HG02885 (cell line): ENCODE results near the gene PSKH1.
A peak's percentile ranks its signal among the peaks of the same experiment; 100 is the strongest.

Experiments
- ATAC-seq: cut with Tn5 transposase; IDR thresholded peaks from one replicate; pipeline ENCODE4 v1.9.1; 2021; ENCODE audit warnings: mild to moderate bottlenecking; ENCODE audit not compliant: unreplicated experiment, poor library complexity

The PSKH1 gene

DNA sequence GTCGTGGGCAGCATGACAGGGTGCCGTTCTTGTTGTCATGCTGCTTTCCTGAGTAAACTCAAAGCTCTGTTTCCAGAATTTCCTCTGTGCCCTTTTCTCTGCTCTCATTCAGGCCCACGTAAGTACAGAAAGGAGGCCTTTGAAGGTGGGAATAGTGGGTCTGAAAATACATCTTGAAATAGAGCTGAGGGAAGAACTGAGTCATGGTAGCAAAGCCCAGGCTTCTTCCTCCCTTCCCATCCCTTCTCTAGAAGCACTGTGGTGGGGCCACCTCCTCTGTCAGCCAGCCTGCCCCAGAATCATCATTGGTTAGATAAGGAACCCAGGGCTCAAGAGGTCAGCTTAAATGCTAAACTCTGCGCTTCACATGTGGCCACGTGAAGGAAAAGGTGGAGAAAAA lies 29.2 kb downstream of the PSKH1 start:
- no peak for ATAC-seq

DNA sequence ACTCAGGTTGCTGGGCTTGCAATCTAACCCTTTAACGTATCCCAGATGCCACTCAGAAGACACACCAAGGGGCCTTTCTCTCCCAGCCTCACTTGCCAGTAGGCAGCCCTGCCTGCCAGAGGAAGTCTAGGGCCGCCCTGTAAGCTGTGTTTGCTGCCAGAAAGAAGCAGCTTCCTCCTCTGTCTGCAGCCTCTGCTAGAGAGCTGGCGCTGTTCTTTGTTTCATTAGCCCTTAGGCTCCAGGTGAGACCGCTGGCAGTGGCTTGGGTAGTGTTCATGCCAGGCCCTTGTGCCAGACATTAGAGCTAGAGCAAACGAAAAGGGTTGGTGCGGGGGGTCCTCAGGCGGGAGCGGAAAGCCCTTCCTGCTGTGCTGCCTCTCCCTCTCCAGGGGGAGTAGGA lies 29.7 kb downstream of the PSKH1 start:
- no peak for ATAC-seq

- no peak for ATAC-seq
These were observed 30.5 kb downstream of the PSKH1 start for GRCh38 chr16:67923414-67924116.

GRCh38 chr16:67924140-67924906 lies 31.3 kb downstream of the PSKH1 start:
- ATAC-seq, result no peak

DNA sequence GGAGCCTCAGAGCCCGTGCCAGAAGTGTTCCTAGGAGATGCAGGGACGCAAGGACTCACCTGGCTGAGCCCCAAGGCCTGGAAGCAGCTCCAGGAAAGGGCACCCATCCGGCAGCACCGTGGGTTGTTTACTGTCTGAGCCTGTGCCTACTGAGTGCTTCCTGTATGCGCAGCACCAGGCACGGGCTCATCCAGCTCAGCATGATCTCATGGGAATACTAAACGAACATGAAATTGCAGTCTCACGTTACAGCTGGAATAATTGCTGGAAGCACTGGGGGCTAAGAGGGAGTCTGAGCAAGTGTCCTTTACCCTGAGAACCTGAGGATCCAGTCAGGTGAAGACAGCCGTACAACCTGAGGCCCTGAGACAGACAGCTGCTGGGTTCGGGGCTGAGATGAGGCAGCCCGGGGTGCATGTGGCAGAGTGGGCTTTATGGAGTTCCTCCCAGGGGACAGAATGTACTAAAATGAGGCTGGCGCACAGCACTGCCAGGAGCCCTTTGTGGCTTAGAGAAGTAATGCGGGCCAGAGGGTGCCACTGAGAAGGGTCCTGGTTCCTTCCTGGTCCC lies 33.2 kb downstream of the PSKH1 start:
- no peak for ATAC-seq

- no peak for ATAC-seq
These were observed 34.3 kb downstream of the PSKH1 start for GRCh38 chr16:67927131-67927941.

- ATAC-seq, result no peak
These were observed 35.1 kb downstream of the PSKH1 start for GRCh38 chr16:67928147-67928546.

DNA sequence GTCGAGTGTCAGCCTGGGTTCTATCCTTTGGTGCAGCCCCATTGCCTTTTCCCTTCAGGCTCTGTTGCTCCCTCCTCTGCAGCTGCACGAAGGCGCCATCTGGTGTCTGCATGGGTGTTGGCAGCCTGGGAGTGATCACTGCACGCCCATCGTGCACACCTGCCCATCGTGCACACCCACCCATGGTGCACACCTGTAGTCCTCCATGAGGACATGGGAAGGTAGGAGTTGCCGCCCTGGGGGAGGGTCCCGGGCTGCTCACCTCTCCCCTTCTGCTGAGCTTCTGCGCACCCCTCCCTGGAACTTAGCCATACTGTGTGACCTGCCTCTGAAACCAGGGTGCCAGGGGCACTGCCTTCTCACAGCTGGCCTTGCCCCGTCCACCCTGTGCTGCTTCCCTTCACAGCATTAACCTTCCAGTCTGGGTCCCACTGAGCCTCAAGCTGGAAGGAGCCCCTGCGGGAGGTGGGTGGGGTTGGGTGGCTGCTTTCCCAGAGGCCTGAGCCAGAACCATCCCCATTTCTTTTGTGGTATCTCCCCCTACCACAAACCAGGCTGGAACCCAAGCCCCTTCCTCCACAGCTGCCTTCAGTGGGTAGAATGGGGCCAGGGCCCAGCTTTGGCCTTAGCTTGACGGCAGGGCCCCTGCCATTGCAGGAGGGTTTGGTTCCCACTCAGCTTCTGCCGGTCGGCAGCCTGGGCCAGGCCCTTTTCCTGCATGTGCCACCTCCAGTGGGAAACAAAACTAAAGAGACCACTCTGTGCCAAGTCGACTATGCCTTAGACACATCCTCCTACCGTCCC lies 35.7 kb downstream of the PSKH1 start:
- ATAC-seq, result peak; percentile 48

GRCh38 chr16:67930191-67930590 lies 37.1 kb downstream of the PSKH1 start:
- ATAC-seq, result no peak

GRCh38 chr16:67930678-67931211 lies 37.7 kb downstream of the PSKH1 start:
- no peak for ATAC-seq

DNA sequence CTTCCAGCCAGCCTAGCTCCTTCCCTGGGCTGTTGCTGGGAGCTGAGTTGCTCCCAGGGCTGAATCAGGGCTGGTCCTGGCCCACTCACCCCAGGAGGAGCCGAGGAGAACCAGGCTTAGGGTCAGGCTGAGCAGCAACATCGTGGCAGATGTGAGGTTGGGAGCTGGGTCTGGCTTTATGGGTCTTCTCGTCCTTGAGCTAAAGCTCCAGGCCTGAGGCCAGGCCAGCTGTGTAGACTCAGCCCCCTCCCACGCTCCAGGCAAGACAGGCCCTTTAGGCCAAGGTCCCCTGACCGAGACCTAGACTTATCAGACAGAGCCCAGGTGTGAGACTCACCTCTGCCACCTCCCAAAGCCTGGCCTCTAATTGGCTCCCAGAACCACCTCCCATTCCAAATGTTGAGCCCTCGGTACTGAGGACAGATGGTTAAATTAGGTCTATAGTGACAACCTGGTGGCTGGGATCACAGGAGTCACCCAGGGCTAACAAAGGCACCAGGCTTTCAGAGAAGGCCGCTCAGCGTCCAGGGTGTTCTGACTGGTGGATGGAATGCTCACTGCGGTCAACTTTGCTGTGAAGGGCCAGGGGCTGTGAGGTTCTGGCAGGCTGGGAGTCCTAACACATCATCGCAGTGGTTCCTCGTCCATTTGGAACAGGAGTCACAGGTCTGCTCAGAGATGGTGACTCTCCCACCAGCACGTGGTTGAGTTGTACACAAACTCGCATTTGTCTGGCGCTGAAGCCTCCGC lies 38.8 kb downstream of the PSKH1 start, which contains the start of gene CTRL:
Gene CTRL (minus strand): TSS at position 151 of the 750 bp plus-strand sequence. CDS start 10 bp downstream, at position 141.
- no peak for ATAC-seq

DNA sequence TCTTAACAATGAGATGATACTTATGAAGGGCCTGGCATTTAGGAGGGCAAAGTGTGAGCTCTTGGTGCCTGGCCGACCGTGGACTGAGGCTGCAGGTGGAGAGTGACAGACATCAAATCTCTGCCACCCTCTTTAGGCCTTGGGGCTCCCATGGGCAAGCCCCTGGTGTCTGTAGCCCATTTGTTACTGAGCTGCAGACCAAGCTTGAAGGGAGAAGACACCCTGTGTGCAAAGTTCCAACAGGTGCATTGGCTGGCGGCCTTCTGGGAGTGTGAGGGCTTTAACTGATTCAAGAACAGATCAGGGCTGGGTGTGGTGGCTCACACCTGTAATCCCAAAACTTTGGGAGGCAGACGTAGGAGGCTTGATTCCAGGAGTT lies 39.4 kb downstream of the PSKH1 start:
- ATAC-seq, result no peak

DNA sequence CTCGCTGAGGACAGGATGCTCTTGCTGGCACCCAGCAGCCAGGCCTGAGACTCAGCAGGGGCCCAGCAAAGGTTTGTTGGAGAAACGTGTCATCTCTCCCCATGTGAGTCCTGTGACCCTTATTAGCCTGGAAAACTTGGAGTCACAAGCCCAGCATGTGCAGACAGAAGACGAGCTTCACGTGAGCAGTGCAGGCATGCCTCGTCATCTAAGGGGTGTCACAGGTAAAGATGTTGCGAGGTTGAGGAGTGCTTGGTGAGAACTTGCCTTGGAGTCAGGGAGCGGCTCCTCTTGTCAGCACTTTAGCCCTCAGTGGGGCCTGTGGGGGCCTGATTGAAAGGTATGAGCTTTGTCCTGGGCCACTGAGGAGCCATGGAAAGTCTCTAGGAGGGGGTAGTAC lies 40.8 kb downstream of the PSKH1 start:
- ATAC-seq, result no peak

- ATAC-seq, result no peak
These were observed 41.4 kb downstream of the PSKH1 start for GRCh38 chr16:67934306-67935100.

DNA sequence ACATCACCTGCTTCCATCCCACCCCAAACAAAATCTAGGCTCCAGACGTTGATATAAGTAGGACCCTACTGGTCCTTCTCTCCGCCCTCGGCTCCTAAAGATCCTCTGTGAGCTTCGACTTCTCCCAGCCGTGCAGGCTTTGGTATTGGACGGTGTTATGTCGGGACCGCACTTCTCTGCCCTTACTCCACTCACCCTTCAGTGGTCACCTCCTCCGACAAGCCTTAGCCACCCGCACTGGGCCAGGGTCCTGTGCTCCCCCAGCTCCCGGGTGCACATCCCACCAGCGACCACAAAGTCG lies 42.0 kb downstream of the PSKH1 start:
- ATAC-seq, result no peak

- ATAC-seq, result peak; percentile 92
These were observed 42.5 kb downstream of the PSKH1 start for GRCh38 chr16:67935402-67936123.

GRCh38 chr16:67936124-67936879 lies 43.2 kb downstream of the PSKH1 start, which contains the start of gene PSMB10:
Gene PSMB10, minus strand, starts transcription at chr16:67936850. Its CDS starts 101 bp downstream, at chr16:67936749.
- peak; percentile 0 for ATAC-seq
